Iris pigment epithelial cell (primary cell): ENCODE results near the gene ABCA7.

Experiments used
- DNase-seq: peaks from one replicate; pipeline ENCODE4 v3.0.0-alpha.2; 2011; ENCODE audit warnings: low read depth

Gene ABCA7

DNA sequence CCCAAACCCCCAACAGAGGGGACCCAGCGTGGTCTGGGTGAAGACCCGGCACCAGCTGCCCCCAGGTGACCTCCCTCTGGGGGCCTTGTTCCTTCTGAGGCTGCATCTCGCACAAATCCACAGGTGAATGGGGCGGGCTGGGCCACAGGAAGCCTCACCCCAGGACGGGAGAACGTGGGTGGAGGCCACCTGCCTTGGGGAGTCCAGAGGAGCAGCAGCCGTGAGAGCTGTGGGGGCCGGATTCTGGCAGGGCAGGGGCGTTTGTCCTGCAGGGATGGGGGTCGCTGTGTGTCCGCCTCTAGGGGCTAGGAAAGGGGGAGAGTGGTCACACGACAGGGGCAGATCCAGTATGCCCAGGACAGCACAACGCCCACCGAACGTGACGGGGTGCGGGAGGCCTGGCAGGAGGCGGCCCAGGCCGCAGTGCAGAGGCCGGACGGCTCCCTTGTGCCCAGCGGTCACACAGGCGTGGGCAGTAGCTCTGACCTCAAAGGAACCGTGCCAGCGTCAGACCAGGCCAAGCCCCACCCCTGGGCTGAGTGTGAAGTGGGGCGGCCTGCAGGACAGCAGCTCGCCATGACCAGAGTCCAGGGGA, 48.6 kb downstream of the ABCA7 start:
- no peak for DNase-seq

DNA sequence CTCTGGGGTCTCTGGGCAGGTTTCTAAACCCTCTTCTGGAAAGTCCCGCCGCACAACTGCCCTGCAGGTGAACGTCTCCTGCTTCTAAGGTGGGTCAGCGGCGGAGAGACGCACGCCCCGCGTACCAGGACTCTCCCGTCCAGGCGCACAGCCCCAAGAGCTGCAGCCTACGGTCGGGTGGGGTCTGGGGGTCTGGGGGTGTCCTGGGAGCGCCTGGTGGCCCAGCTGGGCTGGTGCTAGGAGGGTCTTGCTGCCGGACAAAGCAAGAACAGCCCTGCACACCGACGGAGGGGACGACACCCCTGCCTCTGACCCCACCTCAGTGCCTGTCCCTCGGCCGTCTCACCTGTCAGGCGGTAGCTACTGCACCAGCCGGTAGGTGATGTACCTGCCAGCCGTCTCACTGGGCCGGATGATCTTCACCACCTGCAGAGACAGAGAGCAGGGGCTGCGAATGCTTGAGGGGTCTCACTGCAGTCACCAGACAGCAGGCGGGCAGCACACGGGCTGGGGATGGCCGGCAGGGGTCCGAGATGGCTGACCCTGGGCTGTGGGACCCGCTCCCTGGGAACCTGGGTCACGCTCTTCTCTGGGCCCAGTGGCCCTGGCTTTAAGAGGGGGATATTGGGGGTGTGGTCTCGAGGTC, 49.3 kb downstream of the ABCA7 start:
- DNase-seq, result no peak

DNA sequence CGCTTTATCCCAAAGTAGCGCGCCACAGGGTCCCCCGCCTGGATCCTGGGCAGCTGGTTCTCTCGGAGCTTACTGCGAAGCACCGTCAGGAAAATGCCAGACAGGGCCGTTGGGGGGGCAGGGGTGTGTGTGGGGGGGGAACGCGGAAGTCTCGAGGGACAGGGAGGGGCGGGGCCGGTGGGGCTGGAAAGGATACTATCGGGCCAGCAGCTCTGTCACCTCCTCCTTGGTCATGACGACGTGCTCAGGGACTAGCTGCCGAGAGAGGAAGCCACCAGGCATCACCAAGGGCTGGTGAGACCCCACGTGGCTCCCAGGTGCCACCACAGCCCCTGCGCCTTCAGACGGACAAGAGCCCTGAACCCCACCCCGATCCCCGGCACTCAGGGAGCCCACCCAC, 50.0 kb downstream of the ABCA7 start:
- DNase-seq, result no peak

DNA sequence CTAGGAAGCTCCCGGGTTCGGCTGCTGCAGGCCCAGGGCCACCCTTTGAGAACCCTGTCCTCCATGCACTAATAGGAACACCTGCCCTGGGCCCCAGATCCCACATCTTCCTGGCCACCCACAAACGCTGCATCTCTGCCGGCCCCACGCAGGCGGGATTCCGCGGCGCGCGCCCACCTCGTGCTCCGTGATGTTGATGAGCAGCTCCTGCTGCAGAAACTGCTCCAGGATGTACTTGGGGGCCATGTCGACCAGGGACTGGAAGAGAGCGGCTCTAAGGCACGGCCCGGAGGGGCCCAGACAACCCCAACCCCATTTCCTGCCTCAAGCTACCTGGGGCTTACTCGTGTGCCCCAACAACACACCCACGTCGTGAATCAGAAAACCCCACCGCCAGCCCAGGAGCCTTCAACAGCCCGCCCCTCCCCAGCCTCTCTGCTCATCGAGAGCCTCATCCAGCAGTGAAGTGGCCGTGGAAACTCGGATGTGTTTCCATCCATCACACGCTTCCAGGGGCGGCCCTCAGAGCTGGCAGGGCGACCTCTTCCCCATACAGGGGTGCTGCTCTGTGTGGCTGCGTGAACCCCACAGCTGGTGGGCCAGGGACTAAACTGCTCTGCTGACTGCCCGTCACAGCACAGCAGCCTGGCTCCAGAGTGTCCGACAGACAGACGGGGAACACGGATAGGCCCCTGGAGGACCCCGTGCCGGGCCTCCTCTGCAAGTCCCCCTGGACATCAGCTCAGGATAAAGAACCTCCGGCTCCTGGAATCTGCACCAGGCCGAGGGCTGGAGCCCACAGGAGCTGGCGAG, 51.0 kb downstream of the ABCA7 start:
- no peak for DNase-seq

DNA sequence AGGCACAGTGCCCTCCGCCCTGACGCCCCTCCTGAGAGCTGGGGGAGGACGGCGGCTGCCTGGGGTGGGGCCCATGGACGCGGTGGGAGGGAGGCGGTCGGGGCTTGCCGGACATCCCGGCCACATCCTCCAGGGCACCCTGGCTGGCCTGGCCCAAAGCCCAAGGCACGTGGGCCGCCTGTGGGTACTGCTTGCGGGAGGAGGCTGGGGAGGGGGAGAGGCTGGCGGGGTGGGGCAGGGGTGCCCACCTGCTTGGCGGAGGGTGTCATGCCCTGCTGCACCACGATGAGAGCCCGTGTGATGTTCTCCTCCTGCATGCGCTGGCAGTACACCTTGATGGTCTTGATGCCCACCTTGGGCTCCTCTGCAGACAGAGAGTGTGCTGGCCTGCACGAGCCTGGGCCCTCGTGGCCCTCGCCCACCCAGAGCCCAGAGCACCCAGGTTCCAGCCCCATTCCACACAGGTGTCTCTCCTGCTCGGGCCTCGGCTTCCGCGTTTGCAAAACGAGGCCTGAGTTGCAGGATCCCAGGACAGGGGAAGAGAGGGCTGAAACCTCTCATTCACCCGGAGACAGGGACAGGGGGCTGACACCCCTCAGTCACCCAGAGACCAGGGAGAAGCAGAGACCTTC, 51.8 kb downstream of the ABCA7 start:
- DNase-seq, result no peak

DNA sequence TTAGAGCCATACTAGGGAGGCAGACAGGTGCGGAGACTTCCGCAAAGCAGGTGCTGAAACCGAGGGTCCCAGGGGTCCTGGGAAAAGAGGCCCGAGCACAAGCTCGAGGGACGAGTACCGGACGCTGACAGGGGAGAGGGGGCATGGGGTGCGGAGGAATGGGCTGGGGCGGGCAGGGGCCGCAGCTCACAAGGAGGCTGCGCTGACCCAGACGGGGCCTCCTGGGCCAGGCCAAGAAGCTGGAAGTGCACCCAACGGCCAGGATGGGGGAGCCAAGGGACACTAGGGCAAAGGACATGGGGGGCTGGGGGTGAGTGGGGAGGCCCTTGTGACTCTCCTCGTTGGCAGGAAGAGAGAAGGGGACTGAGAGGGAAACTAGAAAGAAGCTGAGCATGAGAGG, 53.4 kb downstream of the ABCA7 start:
- DNase-seq, result no peak

DNA sequence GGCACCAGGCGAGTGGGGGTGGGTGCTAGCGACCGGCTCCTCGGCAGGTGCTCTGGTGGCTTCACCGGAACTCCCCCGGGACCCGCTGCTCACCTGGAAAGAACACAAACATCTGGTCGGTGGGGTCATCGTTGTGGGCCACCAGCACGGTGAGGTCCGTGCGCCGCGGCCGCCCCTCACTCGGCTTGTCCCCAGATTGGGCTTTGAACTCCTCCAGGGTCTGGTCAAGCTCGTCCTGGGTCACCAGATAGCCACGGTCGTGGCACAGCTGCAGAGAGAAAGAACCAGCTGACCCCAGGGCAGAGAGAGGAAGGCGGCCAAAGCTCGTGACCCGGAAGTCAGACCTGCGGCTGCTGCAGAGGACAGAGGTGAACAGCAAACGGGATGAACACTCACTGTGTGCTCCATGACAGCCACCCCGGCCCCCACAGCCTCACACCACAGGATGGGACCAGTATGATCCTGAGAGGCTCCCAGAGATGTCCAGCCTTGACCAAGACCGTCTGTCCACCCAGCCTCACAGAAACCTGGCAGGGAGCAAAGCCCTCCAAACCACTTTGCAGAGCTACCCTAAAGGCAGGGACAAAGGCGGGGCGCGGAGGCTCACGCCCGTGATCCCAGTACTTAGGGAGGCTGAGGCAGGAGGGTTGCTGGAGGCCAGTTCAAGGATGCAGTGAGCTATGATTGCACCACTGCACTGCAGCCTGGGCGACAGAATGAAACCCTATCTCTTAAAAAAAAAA, 54.1 kb downstream of the ABCA7 start:
- no peak for DNase-seq

DNA sequence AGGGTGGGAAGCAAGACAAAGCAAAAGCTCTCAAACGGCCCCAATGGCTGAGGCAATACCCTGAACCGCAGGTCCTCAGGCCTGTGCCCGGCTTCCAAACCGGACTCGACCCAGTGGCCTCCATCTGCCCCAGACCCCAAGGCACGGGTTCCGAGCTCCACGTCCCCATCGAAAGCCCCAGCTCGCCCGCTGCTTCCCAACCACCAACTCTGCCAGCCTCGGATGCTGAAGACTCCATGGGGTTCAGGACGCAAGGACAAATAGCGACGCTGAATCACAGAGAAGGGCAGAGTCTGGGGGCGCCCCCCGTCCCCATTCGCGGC, 54.7 kb downstream of the ABCA7 start:
- no peak for DNase-seq

DNA sequence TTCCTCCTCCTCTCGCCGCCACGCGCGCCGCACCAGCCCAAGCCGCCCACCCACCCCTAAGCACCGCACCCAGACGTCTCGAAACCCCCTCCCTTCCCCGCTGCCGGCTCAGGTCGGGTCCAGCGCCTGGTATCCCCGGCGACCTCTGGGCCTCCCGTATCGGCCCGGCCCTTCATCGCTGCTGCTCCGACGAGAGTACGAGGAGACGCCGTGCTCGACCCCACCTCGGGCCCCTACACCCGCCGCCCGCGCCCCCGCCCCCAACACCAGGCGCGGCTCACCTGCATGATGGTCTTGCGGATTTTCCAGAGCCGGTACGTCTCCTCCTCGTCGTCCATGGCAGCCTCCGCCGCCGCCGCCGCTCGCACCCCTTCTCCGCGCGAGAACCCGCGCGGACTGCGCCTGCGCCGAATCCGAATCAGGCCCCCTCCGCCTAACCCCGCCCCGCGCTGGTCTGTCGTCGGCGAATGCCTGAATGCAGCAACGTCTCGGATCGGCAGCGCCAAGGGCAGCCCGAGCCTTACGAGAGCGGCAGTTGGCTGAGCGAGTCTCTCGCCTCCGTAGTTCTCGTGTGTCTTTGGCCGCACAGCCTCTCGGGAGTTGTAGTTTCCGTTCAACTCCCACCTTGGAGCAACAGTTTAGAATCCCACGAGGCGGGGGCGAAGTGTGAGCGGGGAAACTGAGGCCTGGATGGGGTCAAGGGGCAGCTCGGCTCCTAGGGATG, 55.2 kb downstream of the ABCA7 start, which contains the start of gene POLR2E:
POLR2E (minus strand) TSS at position 398 of the 724 bp plus-strand sequence; CDS start at position 338, 60 bp downstream.
- peak; percentile 97 for DNase-seq

DNA sequence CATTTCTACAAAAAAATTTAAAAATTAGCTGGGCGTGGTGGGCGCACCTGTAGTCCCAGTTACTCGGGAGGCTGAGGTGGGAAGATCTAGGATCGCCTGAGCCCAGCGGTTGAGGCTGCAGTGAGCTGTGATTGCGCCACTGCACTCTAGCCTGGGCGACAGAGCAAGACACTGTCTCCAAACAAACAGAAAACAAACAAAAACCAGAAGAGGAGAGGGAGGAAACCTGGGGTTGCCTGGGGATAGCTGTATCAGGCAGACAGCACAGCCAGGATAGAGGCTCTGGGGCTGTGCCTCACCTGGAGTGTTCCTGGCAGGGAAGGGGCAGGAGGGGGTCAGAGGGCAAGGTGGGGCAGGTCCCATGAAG, 57.9 kb downstream of the ABCA7 start:
- no peak for DNase-seq

DNA sequence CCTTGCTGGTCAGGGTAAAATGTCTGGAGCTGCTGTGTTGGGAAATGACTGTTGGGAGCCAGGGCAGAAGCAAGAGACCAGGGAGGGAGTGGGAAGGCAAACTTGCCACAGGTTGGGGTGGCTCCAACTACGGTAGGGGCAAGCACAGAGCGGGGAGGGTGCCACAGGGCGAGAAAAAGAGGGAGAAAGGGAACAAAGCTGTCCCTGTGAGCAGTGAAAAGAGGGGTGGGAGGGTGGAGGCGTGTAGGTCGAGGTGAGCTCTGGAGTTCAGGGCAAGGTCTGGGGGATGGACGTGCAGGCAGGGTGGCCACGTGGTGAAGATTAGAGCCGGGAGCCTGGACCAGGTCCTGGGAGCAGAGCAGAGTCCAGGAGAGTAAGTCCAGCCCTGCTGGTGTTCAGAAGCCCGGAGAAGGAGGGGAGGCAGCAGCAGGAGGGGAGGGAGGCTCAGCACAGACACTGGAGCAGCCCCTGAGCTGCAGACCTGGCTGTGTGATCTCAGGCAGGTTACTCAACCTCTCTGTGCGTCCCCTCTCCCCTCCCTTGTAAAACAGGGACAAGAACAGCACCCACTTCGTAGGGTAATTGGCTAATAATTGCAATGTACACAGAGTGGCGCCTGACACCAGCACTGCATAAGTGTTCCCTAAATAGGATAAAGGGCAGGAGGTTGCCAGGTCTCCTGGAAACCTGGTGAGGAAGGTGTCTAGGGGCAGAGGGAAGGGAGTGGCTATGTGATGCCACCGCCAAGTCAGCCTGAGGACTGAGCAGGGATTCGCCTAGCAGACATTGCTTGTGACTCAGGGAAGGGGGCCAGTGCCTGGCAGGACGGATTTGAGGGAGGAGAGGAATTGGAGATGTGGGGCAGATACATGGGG, 58.5 kb downstream of the ABCA7 start:
- no peak for DNase-seq

DNA sequence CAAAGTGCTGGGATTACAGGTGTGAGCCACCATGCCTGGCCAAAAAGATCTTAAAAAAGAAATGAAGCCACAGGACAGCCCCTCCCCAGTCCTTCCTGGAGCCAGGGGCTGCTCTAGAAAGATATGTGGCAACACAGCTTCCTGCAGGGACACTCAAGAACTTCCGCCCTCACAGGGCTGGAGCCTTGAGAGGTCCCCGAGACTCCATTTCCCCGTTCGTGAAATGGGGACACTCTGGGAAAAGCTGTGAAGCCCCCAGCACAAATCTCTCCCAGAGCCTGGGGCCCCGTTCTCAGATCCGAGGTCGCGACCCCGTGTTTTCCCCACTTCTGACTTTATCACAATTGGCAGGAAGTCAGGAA, 61.4 kb downstream of the ABCA7 start:
- DNase-seq, result no peak

DNA sequence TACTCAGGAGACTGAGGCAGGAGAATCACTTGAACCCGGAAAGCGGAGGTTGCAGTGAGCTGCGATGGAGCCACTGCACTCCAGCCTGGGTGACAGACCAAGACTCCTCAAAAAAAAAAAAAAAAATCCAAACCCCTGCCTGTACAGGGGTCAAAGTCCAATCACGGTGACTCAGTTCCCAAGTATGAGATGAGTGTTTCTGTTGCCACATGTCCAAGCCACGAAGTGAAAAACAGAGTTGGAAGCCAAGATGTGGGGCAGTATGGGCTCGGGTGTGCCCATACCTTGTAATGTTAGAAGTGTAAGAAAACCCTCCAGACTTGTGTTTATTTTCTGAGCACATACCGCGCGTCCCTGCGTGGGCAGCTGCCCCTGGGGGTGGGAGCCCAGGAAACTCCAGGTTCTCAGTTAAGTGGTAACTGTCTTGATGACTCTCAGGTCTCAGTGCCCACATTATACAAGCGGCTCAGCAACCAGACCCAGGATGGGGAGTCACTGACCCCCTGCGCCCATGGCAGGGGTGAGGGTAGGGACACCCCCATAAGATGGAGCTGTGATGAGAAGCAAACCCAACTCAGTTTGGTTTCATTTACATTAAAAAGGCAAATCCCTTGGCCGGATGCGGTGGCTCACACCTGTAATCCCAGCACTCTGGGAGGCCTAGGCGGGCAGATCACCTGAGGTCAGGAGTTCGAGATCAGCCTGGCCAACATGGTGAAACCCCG, 62.7 kb downstream of the ABCA7 start:
- peak; percentile 99 for DNase-seq

DNA sequence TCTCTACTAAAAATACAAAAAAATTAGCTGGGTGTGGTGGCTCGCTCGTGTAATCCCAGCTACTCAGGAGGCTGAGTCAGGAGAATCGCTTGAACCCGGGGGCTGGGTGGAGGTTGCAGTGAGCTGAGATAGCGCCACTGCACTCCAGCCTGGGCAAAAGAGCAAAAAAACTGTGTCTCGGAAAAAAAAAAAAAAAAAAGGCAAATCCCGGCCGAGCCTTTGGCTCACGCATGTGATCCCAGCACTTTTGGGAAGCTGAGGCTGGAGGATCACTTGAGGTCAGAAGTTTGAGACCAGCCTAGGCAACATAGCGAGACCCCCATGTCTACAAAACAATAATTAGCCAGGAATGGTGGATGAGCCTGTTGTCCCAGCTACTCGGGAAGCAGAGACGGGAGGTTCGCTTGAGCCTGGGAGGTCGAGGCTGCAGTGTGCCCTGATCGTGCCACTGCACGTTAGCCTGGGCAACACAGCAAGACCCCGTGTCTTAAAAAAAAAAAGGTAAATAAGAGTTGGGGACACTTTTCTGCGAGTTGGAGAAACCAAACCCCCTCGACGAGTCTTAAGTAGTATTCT, 63.3 kb downstream of the ABCA7 start:
- DNase-seq, result peak; percentile 43

DNA sequence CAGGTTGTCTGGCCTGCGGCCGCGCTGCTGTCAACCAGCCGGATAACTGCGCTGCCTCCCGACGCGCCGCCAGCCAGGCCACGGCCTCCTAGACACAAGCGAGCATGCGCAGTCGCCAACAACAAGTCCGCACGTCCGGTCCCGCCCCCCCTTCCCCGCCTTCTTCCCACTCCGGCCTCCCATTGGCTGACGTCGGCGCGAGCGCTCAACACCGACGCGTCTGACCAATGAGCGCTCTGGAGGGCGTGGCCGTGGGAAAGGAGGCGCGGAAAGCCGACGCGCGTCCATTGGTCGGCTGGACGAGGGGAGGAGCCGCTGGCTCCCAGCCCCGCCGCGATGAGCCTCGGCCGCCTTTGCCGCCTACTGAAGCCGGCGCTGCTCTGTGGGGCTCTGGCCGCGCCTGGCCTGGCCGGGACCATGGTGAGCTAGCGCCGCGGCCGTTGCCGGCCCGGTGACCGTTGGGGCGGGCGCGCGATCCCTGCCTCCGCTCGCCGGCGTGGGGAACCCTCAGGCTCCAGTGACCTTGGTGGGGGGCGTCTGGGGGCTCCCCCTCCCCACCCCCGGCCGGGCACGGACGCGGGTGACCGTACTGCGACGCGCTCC, 63.9 kb downstream of the ABCA7 start, which contains the start of gene GPX4:
GPX4 (plus strand) TSS at position 287 of the 603 bp plus-strand sequence; CDS start at position 337, 50 bp downstream.
- peak; percentile 99 for DNase-seq

DNA sequence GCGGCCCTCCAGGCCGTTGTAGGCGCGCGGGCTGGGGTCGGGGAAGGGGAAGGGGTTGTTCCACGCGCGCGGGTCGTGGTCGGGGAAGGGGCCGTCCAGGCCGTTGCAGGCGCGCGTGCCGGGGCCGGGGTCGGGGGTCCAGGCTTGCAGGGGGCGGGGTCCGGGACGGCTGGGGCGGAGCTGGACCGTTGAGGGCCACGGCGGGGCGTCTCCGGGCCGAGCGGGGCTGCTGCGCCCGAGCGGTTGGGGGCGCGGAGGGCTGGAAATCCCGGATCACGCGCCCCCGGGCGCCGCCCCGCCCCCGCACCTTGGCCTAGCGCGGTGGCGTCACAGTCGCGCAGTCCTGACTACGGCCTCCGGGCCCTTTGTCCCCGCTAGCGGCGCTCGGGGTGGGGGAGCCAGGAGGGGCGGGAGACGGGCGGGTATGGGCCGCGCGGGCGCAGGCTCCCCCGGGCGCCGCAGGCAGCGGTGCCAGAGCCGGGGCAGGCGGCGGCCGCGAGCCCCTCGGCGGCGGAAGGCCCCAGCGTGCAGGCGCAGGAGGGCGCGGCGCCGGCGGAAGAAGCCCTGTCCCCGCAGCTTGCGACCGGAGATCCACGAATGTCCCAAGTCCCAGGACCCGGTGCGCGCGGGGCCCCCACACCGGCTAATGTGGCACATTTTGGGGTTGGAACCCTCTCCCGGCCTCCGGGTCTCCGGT, 64.6 kb downstream of the ABCA7 start:
- DNase-seq, result peak; percentile 72

DNA sequence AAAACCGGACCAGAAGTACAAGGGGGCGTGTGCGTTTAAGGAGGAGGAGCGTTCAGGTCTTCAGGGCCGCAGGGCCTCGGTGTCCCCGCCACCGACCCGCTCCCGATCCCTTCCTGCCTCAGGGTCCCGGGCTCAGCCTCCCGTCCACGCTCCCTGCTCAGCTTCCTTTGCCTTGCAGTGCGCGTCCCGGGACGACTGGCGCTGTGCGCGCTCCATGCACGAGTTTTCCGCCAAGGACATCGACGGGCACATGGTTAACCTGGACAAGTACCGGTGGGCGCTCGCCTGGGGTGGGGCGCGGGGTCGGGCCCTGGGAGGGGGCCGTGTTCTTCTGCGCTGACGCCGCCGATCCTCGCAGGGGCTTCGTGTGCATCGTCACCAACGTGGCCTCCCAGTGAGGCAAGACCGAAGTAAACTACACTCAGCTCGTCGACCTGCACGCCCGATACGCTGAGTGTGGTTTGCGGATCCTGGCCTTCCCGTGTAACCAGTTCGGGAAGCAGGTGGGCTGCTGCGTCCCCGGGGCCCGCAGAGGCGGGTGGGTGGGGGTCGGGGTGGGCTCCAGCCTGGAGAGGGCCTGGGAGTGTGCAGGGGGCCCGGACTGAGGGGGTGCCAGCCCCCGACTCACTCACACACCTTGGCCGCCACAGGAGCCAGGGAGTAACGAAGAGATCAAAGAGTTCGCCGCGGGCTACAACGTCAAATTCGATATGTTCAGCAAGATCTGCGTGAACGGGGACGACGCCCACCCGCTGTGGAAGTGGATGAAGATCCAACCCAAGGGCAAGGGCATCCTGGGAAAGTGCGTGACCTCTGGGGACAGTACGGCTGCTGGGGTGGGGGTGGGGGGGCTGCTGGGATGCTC, 65.3 kb downstream of the ABCA7 start:
- DNase-seq, result peak; percentile 60
